ELF-1 (cell line): ENCODE measurements around the gene TADA3.

ENCODE experiments used
- DNase-seq: peaks from one replicate; pipeline ENCODE4 v3.0.0-alpha.2; 2016; ENCODE audit warnings: low read depth, low spot score

Gene TADA3

DNA sequence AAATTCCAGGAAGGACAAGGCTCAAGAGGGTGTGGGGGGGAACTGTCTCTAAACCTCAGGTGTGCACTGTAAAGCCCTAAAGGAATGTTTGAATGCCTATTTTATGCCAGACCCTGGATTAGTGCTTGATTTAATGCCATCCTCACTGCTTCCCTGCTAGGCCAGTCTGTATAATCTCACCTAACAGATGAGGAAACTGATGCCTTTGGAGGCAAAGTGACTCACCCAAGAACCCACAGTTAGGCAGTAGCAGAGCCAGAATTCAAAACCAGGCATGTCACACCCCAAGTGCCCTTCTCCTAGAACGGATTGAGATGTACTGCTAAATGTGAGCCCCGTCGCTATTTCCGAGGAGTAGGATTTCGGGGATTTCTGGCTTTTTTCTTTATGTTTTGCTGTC is 30.4 kb downstream of the TADA3 start:
- no peak for DNase-seq

DNA sequence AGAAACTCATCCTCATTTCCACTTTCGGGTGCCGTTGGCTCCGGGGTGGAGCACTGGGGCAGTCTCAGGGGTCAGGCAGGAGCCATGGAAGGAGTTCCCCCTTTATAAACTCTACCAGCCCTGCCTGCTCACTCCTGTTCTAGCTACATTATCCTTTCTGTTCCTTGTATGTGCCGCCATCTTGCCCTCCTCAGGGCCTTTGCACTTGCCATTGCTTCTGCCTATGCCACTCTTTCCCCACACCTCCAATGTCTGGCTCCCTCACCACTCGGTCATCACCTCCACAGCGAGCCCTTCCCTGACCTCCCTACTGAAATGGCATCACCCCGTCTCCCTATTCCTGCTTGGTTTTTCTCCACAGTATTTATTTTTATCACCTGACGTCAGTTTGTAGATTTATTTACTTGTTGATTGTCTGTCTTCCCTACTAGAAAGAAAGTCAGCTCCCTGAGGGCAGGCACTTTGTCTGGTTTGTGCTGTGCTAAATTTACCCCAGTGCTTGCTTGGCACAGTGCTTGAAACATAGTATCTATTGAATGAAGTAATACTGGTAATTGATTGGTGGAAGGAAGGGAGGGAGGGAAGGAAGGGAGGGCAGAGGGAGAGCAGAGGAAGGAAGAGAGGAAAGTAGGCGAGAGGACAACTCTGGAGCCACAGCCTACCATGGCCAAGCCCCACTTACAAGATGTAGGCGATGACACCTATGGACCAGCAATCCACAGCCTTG is 31.3 kb downstream of the TADA3 start:
- DNase-seq: no peak

DNA sequence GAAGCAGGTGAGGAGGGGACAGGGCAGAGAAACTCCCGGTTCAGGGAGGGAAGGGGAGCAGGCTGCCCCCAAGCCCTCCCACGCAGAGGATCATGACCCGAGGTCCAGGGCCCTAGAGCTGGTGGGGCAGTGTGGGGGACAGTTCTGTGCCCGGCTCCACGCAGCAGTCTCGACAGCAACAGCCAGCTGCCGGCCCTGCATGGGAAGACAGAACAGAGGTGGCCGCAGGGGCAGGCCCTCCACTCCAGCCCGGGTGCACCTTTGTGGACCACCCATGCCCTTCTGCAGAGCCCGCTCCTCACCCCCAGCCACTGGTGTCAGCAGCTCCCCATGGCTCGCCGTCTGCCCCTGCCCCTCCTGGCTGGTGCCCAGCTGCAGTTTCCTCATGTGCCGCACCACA is 34.8 kb downstream of the TADA3 start:
- no peak for DNase-seq

DNA sequence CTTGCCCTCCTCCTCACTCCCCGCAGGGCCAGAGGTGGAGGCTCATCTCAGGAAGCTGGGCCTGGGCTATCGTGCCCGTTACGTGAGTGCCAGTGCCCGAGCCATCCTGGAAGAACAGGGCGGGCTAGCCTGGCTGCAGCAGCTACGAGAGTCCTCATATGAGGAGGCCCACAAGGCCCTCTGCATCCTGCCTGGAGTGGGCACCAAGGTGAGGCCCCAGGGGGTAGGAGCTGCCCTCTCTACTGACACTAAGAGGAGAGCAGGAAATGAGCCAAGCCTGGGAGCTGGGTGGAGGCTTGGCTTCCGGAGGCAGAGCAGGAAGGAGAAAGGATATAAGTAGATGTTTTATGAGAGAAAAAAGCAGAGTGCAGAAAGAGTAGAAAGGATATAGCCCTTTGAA is 37.6 kb downstream of the TADA3 start:
- no peak for DNase-seq

DNA sequence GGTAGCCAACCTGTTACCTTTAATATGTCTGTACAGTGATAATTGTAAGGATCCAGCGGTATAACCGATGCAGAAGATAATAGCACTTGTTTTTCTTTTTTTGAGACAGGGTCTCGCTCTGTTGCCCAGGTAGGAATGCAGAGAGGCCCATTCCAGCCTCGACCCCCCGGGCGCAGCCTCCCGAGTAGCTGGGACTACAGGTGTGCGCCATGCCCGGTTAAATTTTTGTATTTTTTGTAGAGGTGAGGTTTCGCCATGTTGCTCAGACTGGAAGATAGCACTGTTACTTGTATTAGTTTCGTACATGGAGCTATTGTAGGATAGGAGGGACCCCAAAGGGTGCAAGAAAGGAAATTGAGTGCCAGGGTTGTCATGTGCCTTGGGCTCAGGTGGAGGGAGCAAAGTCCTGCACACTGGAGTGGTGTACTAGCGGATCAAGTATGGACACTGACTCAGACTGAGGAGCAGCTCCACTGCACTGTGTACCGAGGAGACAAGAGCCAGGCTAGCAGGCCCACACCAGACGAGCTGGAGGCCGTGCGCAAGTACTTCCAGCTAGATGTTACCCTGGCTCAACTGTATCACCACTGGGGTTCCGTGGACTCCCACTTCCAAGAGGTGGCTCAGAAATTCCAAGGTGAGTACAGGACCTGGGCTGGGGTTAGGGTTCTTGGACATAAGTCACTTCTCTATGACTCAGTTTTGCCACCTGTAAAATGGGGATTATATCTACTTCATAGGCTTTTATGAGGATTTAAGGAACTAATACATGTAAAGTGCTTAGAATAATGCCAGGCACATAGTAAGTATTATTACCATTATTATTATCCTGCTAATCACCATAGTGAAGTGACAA is 41.5 kb downstream of the TADA3 start:
- DNase-seq: no peak

DNA sequence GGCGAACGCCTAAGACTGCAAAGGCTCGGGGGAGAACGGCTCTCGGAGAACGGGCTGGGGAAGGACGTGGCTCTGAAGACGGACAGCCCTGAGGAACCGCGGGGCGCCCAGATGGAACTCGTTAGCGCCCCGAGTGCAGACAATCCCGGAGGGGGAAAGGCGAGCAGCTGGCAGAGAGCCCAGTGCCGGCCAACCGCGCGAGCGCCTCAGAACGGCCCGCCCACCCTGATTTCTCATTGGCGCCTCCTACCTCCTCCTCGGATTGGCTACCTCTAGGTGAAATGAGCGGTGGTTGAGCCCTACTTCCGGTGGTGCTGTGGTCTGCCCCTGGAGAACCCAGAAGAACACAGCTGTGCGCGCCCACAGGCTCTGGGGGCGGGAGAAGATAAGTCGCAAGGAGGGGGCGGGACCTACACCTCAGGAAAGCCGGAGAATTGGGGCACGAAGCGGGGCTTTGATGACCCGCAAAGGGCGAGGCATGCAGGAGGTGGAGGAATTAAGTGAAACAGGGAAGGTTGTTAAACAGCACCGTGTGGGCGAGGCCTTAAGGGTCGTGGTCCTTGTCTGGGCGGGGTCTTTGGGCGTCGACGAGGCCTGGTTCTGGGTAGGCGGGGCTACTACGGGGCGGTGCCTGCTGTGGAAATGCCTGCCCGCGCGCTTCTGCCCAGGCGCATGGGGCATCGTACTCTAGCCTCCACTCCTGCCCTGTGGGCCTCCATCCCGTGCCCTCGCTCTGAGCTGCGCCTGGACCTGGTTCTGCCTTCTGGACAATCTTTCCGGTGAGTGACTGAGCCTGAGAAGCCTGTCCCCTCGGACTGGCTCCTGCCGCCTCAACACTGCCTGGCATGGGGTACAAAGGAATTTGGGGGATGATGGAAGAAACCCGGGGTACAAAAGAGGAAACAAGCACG is 42.4 kb downstream of the TADA3 start, which contains the start of gene OGG1:
Gene OGG1, plus strand, starts transcription at position 308 of the 911 bp plus-strand sequence. Its CDS starts 335 bp downstream, at position 643.
- DNase-seq: peak; percentile 99

DNA sequence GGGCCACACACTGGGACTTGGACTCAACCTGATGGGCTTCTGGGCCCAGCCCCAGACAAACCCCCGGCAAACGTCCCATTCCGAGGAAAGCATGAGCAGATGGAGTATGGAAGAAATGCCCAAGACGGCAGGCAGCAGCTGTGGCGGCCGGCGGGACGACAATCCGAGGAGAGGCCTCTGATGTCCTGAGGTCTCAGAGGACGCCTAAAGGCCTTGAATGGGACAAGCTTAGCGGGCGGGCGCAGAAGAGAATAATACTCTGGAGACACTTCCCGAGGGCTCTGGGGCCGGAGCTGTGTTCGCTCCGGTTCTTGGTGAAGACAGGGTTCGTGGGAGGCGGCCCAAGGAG is 43.0 kb downstream of the TADA3 start:
- no peak for DNase-seq

DNA sequence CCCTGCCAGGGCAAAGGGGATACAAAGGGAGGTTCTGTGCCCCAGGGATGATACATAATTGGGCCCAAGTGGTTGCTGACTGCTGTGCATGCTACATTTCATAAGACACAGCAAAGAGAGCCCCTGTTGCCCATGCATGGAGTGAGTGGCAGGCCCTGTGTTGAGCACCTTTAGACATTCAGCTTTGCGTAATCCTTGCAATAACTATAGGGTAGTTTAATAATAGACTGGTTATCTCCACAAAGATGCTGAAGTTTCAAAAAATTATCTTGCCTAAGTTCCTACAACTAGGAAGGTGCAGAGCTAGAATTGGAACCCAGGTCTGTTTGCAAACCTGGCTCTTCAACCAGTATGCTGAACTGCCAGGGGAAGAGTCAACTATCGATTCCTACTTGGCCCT is 44.2 kb downstream of the TADA3 start:
- no peak for DNase-seq

DNA sequence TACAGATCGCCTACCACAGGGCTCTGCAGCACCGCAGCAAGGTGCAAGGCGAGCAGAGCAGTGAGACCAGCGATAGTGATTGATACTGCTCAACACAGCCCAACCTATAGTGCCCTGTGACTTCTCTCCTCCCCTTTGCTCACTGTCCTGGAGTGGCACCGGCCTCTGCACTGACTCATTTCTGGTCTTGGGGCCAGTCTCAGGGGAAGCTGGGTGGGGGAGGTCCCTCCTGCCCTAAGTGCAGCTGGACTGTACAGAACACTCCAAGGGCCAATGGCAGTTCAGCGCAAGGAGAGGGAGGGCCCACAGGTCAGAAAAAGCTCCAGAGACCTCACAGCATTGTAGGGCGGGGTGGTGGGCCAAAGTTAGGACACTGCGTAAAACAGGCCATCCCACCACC is 45.0 kb downstream of the TADA3 start:
- DNase-seq: no peak

DNA sequence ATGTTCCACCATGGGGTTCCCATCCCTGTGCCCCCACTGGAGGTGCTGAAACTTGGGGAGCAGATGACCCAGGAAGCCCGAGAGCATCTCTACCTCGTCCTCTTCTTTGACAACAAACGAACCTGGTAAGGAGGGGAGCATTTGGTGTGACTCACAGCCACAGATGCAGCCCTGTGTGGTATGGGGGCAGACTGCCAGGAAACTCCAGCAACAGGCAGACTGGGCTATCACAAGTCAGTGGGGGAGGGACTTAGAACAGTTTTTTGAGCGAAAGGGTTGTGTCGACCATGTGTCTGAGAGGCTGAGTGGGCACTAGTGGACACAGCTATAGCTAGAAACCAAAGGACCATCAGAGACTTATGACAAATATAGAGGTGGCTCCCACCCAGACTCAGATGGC is 45.9 kb downstream of the TADA3 start:
- DNase-seq: no peak

DNA sequence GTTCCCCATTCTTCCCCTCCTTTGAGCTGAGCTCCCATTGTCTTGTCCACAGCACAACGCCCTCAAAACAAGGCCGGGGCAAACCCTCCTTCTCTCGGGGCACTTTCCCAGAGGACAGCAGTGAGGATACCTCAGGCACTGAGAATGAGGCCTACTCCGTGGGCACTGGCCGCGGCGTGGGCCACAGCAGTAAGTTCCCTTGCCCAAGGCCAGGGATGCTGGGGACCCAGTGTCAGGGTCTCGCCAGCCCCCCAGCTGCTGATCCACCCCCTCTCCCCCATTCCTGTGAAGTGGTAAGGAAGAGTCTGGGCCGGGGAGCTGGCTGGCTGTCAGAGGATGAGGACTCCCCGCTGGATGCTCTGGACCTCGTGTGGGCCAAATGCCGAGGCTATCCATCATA is 46.8 kb downstream of the TADA3 start:
- DNase-seq: no peak

DNA sequence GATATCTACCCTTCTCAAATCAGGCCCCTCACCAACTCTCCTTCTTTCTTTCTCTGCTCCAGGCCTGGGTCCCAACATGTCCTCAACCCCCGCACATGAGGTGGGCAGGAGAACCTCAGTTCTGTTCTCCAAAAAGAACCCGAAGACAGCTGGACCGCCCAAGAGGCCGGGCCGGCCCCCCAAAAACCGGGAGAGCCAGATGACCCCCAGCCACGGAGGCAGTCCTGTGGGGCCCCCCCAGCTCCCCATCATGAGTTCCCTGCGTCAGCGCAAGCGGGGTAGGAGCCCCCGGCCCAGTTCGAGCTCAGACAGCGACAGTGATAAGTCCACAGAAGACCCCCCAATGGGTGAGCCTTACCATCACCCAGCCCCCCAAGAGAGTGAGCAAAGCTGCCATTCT is 48.1 kb downstream of the TADA3 start:
- DNase-seq: no peak

DNA sequence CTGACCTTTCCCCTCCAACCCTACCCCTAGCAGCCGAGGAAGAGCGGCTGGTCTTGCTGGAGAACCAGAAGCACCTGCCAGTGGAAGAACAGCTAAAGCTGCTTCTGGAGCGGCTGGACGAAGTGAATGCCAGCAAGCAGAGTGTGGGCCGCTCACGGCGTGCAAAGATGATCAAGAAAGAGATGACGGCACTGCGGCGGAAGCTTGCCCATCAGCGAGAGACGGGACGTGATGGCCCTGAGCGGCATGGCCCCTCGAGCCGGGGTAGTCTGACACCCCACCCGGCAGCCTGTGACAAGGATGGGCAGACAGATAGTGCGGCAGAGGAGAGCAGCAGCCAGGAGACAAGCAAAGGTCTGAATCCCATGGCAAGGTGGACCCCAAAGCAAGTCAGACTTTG is 48.7 kb downstream of the TADA3 start:
- no peak for DNase-seq

DNA sequence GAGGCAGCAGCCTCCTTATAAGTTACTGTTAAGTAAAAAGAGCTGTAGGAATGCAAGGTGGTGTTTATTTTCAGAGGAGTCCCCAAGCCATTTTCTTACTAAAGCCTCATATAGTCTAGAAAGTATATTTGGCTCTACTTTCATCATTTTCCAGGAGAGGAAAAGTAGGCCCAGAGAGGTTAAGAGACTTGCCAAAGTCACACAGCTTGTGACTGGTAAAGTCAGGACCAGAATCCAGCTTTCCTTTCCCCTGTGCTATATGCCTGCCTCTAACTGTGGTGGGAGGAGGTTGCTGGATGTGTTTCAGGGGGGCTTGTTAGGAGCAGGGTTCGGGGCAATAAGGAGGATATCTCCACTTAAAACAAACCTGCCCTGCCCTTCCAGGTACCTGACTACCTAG is 49.7 kb downstream of the TADA3 start:
- no peak for DNase-seq

DNA sequence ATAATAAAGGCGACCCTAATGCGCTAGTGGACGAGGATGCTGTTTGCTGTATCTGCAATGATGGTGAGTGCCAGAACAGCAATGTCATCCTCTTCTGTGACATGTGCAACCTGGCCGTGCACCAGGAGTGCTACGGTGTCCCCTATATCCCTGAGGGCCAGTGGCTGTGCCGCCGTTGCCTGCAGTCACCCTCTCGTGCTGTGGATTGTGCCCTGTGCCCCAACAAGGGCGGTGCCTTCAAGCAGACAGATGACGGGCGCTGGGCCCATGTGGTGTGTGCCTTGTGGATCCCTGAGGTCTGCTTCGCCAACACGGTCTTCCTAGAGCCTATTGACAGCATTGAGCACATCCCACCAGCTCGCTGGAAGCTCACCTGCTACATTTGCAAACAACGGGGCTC is 53.1 kb downstream of the TADA3 start:
- DNase-seq: no peak

DNA sequence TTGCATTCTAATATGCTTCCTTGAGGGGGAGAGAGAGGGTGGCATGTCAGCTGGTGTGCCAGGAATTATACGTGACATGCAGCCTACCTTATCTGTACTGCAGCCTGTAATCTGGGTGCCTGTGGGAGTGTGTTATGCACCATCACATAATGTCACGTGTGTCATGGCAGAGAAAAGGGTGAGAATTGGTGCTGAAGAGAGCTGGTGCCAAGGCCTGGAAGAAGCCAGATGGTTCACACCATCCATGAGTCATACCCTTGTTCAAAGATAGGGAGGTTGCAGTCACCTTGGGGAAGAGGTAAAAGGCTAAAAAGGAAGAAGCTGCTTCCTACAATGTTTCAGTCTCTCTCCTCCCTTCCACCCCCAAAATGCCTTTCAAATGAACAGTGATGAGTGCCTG is 55.4 kb downstream of the TADA3 start:
- no peak for DNase-seq

DNA sequence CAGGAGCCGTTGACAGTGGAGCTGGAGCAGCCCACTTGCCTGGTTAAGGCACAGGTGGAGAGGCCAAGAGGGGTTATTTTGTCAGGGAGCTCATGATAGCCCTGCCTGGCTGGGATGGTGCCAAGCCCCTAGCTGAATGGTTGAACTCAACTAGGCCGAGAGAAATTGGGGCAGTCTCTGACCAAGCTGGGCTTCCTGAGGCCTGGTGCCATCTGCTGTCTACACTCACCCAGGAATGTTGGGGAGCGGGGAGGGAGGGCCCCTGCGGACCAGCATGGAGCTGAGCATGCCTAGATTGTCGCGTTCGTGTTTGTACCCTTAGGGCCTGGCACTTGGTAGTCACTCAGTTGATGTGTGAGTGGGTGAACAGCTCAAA is 59.5 kb downstream of the TADA3 start:
- DNase-seq: no peak

DNA sequence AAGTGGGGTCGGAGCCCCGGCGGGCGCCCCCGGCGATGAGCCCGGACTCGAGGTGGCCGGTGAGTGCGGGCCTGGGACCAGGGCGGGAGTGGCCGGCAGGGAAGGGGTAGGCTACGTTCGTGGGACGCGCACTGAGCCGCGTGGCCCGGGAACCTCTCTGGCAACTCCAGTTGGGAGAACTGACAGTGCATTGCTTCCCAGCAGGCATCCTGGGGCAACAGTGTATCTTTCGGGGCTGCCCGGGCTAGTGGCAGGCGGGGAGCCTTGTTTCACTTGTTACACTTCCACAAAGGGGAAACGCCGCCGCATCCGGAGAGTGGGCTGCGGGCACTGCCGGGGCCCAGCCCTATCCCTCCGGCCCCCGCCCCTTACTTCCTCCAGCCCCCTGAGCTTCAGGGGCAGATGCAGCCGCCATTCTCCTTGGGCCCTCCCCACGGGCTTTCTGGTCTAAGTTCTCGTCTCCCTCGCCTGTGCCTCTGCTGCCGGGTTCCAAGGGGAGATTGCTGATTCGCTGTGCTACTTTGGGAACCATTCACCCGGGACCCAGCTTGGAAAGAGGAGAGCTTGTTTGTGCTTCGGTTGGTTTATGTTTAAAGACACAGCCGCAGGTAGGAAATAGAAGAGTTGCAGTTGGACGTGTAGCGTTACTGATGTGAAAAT is 60.1 kb downstream of the TADA3 start:
- peak; percentile 30 for DNase-seq

DNA sequence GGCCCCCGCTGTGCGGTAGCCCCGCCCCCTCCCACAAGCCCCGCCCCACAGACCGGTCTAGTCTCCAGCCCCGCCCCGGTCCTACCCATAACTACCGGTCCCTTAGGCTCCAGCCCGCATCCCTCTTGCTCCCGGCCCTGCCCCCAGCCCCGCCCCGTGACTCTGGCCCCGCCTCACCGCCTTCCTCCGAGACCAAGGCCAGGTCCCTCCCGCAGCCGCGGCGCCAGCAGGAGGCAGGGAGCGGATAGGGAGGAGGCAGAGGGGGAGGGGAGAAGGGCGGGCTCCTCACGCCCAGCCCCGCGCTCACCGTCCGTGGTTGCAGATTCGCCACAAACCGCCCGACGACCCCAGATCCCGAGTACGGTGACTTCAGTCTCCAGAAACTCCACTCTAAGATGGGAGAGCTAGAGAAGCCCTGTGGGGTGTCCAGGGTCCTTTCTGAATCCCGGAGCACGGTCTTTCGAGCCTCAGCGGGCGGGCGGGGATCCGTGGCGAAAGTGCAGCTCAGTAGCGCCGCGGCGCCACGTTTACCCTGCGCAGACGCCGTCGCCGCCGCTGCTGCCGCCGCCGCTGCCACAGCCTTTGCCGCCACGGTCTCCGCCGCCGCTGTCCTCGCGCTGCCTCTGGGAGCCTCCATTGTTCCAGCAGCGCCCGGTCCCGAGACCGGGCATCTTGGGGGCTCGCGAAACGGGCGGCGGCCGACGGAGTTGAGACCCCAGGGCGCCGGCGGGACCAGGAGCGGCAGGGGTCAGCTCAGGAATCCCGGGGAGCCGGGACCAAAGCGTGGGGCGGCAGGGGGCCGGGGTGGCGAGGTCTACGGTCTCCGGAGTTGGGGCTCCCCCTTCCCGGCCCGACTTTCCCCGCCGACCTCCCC is 60.8 kb downstream of the TADA3 start, which contains the start of gene BRPF1:
Gene BRPF1, plus strand, starts transcription at position 530 of the 874 bp plus-strand sequence. CDS start 2,406 bp downstream, outside the sequence.
- peak; percentile 96 for DNase-seq

DNA sequence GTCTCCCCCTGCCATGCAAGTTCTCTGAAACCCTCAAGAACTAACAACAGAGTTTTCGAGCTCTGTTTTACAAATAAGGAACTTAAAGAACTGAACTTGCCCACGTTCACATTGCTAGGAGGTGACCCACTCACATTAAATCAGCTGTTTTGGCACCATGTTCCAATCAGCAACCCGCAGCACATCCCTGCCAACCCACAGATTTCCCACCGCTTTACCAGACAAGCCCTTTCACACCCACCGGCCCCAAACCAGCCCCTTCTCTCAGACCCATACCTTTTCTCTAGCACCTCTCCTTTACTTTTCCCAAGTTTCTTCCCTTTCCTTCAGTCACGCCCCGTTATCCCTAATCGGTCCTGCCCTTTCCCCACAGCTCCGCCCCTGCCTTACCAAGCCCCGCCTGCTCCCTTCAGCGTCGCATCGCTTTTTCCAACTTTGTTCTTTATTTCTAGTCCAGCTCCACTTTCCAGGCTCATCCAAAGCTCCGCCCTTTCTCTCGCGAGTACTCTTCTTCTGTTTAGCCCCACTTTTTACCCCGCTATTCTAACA is 61.5 kb downstream of the TADA3 start:
- no peak for DNase-seq
